Dermis microvascular lymphatic vessel endothelial cell (primary cell): ENCODE results near the gene DOK3. TPM values are rescaled to one million over a fixed set of nuclear protein-coding genes. Genes with fewer than 3 reads are reported as not detected.
A peak's percentile ranks its signal among the peaks of the same experiment; 100 is the strongest.

Experiments
- DNase-seq, 2 donors: peaks; one replicate each; pipeline versions ENCODE4 v3.0.0 to v3.0.0-alpha.2; 2010; ENCODE audit warnings: low read depth in 2 of 2
- total RNA-seq: library from RNA; depleted of rRNA; stranded (reverse); fragments of >200 nt; gene quantifications from 2 replicates; pipeline ENCODE4 v1.2.1, GENCODE V29; 2014

The DOK3 gene
- total RNA-seq, 1 donor from 2014 or later: 2.8 TPM

- DNase-seq: no peak
These were observed 40.7 kb downstream of the DOK3 start for GRCh38 chr5:177468685-177469628.

GRCh38 chr5:177468329-177468684, 41.3 kb downstream of the DOK3 start:
- DNase-seq: no peak

GRCh38 chr5:177467436-177467835, 42.2 kb downstream of the DOK3 start:
- no peak for DNase-seq

GRCh38 chr5:177466861-177467260, 42.8 kb downstream of the DOK3 start:
- no peak for DNase-seq

- no peak for DNase-seq
These were observed 44.6 kb downstream of the DOK3 start for GRCh38 chr5:177465044-177465443.

- DNase-seq: peak; percentile 79 to 87
These were observed 47.5 kb downstream of the DOK3 start for GRCh38 chr5:177462021-177462670.

GRCh38 chr5:177459819-177460628, 49.6 kb downstream of the DOK3 start:
- no peak for DNase-seq

- no peak for DNase-seq
These were observed 50.3 kb downstream of the DOK3 start for GRCh38 chr5:177459357-177459756.

- no peak for DNase-seq
These were observed 50.7 kb downstream of the DOK3 start for GRCh38 chr5:177458912-177459350.

GRCh38 chr5:177457852-177458681, 51.6 kb downstream of the DOK3 start:
- DNase-seq: no peak

GRCh38 chr5:177456976-177457851, 52.4 kb downstream of the DOK3 start:
- peak; percentile 97 for DNase-seq

GRCh38 chr5:177456591-177456964, 53.0 kb downstream of the DOK3 start:
- DNase-seq: no peak

- peak; percentile 45 to 86 for DNase-seq
These were observed 53.7 kb downstream of the DOK3 start for GRCh38 chr5:177455661-177456590.

GRCh38 chr5:177455036-177455660, 54.5 kb downstream of the DOK3 start:
- peak in 1 of 2 donors; percentile 69 for DNase-seq

- DNase-seq: peak; percentile 63 to 89
These were observed 55.1 kb downstream of the DOK3 start for GRCh38 chr5:177454397-177455035.

GRCh38 chr5:177453852-177454396, 55.7 kb downstream of the DOK3 start:
- no peak for DNase-seq
